HG03439 (cell line): Measurements from ENCODE around the gene KHSRP.
"Not testable (repeated sequence)": the region's sequence is repeated elsewhere in the genome, so short reads cannot be mapped to it uniquely, and the experiment has no call there.

Experiments
- ATAC-seq: cut with Tn5 transposase; IDR thresholded peaks from one replicate; pipeline ENCODE4 v1.9.1; 2021; ENCODE audit warnings: mild to moderate bottlenecking, moderate library complexity; ENCODE audit not compliant: unreplicated experiment

The KHSRP gene

DNA sequence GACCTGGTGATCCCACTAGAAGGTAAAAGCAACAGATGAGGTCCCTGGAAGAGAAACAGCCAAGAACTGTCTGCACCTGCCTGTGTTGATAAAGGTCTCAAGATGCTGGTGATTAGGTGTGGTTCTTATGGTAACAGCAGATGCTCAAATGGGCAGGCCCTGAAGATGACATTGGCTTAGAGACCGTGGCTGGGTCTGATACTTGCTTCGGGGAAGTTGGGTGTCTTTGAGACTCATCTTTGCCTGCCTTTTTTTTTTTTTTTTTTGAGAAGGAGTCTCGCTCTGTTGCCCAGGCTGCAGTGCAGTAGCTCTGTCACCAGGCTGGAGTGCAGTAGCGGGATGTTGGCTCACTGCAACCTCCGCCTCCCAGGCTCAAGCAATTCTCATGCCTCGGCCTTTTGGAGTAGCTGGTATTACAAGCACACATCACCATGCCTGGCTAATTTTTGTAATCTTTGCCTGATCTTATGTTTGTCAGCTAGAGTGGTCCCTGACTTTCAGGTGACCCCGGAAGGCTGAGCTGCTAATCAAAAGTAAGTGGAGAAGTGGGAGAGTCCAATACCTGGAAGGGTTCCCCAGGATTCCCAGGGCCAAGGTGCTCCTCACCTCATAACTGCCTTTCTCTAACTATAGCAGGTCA lies 27.1 kb upstream of the KHSRP start:
- no peak for ATAC-seq

DNA sequence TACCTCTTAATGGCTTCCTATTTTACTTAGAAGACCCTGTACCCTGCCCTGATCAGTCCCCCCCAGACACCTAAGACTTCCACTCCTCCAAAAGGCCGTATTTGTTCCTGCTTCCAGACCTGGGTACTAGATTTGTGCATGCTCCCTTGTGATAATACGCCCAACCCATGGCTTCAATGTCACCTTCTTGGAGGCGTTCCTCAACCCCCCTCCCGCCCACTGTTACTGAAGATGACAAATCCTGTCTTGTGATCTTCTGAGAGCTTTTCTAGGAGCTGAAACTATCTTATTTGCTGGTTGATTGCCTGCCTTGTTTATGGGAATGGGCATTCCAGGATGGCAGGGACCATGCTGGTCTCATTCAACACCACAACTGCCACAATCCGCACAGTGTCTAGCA lies 25.6 kb upstream of the KHSRP start:
- ATAC-seq = no peak

DNA sequence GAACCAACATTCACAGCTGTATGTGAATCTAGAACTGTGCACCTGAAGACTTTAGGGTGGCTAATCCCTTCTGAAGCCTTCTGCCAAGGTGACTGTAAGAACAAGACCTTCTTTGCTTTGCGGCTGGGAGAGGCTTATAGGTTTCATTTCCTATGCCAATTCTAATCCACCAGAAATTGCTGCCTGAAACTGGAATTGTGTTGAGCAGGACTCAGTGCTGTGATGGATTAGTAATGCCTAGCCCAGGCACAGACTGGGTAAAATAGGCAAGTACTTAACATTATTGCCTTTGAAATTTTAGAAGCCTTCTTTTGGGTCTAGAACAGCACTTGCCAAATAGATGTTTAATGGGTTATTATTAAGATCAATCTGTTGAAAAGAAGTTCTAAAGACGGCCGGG lies 23.4 kb upstream of the KHSRP start:
- ATAC-seq = no peak

DNA sequence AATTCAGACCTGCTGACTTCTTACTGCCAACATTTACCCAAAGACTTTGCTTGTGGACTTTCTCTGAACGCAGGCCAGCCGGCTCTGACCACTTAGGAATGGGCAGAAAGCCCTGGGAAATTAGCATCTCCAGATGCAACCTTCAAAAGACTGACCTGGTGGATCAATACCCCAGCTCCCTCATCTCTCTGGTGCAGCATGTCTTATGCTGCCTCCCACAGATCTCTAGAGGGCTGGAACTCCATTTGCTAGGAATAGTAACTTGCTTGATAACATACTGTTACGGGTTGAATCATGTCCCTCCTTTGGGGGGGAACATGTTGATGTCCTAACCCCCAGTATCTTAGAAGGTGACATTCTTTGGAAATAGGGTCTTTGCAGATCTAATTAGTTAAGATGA lies 21.8 kb upstream of the KHSRP start:
- no peak for ATAC-seq

DNA sequence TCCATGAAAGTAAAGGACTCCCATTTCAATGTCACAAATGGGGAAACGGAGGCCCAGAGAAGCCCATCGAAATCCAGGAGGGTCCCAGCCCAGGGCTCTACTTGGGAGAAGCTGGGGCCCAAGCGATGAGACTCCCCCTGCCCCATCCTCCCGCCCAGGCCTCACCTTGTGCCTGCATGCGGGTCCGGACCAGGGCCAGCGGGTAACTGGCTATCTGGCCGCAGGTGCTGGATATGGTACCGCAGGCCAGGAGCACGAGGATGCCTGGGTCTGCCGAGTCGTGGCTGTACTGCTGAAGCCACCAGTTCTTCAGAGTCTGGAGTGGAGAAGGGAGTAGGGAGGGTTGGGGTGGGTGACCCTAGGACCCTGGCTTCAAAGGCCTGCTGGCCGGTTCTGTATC lies 19.4 kb upstream of the KHSRP start:
- ATAC-seq = no peak

DNA sequence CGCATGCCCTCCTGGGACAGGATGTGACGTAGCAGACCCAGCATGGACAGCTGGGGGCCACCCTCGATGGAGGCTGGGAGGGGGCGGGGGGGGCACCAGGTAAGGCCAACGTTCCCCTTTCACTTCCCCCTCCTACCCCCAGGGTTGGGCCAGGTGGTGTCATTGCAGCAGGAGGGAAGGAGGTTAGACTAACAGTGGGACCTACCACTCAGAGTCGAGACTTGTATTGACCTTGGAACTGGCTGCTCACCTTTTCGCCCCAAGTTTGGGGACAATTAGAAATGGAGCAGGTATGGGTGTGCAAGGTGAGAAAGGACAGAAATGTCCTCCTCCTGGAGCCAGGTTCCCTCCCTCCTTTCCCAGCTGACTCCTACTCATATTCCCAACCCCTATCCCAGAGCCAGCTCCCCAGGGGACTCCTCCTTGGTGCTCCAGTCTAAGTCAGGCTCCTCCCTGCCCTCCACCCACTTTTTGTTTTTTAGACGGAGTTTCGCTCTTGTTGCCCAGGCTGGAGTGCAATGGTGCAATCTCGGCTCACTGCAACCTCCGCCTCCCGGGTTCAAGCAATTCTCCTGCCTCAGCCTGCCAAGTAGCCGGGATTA lies 17.6 kb upstream of the KHSRP start:
- no peak for ATAC-seq

DNA sequence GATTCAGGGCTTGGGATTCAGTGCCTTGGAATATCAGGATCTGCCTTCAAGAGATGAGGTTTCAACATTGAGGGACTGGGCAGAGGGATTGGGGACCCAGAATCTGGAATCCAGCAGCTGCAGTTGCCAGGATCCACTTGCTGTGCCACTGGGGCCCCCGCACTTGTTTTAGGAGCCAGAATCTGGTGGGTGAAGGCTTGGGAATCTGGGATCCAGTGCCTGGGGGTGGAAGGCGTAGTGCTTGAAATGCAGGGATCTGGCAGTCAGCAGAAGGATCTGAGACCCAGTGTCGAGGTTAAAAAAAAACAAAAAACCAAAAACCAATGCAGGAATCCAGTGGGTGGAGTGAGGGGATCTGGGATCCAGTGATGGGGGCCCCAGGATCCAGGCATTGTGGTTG lies 16.3 kb upstream of the KHSRP start:
- no peak for ATAC-seq

DNA sequence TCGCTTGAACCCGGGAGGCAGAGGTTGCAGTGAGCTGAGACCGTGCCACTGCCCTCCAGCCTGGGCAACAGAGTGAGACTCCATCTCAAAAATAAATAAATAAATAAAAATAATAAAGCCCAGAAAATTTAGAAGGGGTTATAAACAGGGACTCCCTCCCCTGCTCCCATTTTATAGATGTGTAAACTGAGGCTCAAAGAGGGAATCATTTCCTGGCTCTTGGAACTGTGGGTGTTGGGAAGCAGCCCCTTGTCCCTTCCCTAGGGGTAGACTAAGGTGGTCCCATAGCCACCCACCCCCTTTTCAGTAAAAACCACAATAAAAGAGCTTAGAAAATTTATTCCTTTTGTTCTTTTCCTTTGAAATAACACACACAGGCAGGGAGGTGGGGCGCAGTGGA lies 15.1 kb upstream of the KHSRP start:
- ATAC-seq = no peak

DNA sequence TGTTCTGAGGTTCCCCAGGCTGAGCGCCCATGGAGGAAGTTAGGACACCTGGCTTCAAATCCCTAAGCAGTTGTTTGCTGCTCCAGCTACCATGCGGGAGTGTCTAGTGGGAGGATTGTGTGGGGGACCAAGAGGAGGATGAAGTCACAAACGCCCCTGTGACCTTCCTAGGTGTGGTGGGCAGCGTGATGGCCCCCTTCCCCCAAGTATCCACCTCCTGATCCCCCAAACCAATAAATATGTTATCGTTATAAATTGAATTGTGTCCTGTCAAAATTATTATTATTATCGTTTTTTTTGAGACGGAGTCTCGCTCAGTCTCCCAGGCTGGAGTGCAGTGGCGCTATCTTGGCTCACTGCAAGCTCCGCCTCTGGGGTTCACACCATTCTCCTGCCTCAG lies 9.1 kb upstream of the KHSRP start, which contains the start of gene SLC25A41:
Gene SLC25A41 (minus strand): TSS at position 101 of the 400 bp plus-strand sequence. CDS start 70 bp downstream, at position 31.
- no peak for ATAC-seq

DNA sequence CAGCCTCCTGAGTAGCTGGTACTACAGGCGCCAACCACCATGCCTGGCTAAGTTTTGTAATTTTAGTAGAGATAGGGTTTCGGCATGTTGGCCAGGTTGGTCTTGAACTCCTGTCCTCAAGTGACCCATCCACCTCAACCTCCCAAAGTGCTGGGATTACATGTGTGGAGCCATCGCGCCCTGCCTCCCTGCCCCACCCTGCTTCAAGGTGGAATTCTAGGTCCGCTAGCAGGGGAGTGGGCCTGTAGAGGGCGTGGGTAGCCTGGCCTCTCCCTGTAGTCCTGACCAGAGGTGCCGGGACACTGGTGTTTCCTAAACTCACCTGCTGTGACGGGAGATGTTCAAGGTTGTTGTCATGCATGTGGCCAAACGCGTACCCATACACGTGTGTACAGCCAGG lies 8.6 kb upstream of the KHSRP start:
- no peak for ATAC-seq

DNA sequence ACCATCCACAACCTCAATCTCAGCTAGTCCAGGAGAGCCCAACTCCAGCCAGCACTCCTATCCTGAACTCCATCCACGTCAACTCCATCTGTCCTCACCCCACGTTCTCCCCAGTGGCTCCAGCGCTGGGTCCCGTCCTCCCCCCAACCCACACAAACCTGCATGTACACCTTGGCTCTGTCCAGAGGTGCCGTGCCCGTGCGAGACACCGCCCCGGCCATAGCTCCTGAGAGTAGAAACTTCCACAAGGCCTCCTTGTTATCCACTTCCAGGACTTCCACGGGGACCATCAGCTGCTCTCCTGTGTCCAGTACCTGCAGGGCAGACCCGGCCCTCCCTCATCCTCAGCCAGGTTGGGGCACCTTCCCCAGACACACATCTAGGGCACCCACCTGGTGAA lies 7.3 kb upstream of the KHSRP start:
- ATAC-seq = no peak

DNA sequence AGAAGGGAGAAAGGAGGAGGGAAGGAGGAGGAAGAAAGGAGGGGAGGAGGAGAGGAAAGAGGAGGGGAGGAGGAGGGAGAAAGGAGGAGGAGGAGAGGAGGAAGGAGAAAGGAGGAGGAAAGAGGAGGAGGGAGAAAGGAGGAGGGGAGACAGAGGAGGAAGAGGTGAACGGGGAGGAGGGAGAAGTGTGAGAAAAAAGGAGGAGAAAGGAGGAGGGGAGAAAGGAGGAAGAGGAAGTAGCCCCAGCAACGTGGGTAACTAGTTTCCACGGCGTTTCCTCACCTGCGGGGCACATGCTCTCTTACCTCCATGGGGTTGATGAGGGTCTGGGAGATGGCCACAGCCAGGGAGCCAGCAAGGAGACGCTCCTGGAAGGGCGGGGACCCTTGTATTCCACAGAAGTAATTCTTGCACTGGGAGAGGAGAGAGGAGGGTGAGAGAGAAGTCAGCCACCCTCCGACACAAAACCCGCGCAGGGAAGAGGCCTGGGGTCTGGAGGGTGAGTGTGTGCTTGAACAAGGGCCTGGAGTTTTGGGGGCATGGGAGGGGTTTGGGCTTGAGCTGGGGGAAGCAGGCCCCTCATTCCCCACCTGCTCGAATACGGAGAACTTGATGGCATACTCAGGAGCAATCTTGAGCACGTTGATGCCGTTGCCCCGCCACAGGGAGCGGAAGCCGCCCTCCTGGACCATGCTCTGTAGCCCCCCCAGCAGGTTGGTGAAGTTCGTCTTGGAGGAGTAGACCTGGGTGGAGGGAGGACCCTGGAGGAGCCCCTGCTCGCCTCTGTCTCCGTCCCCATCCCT lies 5.0 kb upstream of the KHSRP start:
- ATAC-seq = no peak

DNA sequence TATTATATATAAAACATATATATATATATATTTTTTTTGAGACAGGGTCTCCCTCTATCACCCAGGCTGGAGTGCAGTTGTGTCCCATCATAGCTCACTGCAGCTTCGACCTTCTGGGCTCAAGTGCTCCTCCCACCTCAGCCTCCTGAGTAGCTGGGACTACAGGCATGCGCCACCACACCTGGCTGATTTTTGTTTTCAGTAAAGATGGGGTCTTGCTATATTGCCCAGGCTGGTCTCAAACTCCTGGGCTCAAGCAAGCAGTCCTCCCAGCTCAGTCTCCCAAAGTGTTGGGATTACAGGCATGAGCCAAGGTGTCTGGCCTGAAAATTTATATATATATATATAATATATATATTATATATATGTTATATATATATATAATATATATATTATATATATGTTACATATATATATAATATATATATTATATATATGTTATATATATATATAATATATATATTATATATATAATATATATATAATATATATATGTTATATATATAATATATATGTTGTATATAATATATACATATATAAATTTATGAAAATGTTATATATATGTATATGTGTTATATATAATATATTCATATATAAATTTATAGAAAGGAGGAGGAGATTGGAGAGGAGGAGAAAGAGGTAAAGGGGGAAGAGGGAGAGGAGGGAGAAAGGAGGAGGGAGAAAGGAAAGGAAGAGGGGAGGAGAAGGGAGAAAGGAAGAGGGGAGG lies 4.2 kb upstream of the KHSRP start:
- ATAC-seq = not testable (repeated sequence)

DNA sequence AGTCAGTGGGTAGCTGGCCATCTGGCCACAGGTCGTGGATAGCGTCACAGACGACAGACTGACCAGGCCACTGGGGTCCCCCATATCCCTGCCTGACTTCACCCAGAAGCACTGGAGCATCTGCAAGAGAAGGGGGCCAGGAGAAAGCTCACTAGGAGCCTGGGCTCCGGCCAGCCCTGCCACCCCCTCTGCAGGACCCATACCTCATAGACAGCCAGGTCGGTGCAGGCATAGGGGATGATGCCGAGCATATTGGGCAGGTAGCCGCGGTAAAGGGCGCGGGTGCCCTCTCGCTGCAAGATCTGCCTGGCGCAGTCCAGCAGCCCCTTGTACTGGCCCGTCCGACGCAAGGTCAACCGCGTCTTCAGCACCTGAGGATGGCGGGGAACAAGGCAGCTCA lies 2.5 kb upstream of the KHSRP start:
- ATAC-seq = no peak

DNA sequence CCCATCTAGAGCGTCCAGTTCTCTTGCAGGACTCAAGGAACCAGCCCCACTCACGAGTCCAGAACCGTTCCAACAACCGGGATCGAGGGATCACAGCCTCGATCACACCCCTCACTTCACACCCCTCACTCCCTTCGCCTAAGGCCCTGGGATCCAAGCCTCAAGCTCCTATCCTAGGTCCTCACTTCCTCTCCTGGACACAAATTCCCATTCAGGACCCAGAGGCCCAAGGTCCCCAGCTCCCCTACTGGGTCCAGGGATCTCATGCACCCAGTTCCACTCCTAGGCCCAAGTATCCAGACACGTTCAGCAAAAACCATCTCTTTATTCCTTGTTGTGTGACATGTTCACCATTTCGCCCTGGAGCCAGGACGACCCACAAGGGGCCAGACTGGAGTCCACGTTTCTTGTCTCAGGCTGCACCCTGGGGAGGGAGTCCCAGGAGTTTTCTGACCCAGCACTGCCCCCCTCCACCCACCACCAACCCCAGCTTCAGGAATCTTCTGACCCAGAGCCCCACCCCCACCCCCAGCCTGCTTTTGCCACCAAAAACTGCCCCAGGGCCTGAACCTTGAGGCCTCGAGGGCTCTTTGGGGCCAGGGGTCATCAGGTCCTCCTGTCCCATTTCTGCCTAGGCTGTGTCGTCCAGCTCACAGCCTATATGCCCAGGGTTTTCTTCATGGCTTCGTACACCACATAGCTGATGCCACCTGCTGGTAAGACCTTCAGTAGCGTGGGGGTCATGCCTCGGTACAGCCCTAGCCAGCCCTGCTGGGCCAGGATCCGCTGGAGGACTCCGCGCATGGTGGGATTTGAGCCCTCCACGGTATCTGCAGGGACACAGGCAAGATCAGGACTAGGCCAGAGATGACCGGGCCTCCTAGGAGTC lies 1.4 kb upstream of the KHSRP start:
- ATAC-seq = no peak

DNA sequence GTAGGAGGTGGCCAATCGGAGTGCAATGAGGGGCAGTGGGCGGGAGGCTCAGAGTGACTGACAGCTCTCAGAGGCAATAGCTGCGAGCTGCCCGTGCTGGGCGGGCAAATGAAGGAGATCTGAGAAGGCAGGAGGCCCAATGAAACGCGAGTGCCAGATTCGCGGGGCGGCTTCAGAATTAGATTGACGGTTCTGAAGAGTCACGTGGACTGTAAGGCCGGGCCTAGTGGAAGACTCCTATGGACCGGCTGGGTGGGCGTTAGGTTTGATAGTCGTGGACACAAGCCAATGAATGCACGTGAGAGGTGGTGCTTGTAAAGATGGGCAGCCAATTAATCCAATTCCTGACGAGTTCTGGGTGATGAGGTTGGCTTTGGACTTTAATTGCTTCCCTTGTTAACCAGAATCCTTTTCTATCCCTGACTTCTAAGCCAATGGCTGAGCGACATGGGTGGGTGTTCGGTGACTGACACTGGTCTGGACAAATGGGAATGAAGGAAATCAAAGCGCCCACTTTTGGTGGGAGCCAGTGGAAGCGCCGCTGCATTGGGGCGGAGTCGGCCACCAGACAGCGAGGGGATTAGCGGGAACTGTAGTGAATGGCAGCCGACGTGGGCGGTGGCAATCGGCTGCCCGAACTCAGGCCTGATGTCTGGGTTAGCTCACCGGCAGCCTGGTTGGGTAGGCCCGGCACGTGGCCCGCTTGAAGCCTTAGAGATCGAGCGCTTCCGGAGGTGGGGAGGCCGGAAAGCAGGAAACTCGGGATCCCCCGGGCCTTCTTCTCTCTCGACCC lies 524 bp upstream of the KHSRP start:
- ATAC-seq = peak; percentile 85

DNA sequence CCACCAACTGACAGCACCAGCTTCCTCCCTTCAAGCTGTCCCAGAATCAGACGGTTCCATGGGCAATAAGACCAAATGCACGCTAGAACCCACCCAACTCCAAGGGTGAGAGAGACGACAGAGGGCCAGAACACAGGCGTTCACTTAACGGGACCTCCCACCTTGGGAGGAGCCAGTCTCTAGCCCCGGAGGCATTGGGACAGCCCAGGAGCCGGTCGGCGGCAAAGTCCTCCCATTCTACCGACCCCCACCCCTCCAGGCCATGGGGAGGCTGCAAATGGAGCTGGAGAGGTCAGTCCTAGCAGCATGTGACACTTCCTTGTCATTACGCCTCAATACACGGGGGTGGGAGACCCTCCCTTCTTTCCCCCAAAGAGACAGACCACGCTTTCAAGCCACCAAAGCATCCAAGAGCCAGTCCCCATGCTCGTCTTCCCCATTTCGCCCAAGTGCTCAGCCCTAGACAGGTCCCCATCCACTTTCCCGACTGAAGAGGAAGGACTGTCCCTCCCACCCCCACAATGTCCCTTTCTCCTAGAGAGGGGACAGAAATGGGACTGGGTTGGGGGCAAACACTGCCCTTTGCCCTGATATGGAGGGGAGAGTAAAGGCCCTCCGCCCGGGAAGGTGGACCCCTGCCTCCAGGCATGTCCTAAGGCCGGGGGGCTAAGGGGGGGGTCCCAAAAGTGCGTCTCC lies 964 bp downstream of the KHSRP start:
- ATAC-seq = no peak

DNA sequence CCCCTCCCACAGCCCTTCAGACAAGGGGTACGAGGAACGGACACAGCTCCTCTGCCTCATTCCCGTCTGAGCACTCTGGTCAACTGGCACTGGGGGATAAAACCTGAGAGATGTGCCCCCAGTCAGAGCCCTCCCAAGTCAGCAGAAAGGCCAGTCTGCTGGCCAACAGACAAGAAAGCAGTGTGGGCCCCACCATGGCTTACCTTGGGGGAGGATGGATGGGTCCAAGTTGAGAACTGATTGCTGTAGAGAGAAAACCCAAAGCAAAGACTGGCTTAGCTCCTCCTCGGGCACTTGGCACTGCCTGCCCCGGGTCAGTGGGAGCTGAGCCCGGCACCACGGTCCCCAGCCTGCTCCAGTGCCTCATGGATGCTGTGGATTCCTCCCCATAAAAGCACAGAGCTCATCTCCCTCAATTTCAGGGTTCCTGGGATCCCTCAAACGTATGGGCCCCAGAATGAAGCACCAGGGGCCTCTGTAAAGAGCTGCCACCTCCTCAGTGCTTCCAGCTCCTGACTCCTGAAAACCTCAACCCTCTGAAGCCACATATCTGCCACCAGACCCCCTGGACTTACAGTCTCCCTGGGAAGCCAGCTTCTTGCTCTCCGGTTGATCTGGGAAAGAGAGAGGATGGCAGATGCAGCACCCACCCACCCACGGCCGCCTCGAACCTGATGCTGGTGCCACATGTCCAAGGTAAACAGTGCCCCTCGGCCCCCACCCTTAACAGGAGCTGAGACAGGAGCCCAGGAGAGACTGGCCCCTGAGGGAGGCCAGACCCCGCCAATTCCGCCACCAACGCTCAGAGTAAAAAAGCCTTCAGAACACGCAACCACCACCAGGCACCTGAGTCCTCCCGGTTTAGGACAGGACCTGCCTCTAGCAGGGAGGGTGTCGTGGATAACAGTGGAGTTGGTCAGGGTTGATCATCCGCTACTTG lies 3.3 kb downstream of the KHSRP start:
- ATAC-seq = no peak
